ENCODE measurements around the gene HS3ST3B1.

GRCh38 chr17:14307560-14308024 lies 6.7 kb downstream of the HS3ST3B1 start:
- TF ChIP-seq CTCF (IDR thresholded peaks at IDR 0.05) (no peak), POLR2A (IDR thresholded peaks at IDR 0.05) (no peak)

All from breast epithelium (tissue), 3 donors.